HG03159 (cell line): Measurements from ENCODE around the gene PPIL4.
"Not testable (repeated sequence)": the region's sequence is repeated elsewhere in the genome, so short reads cannot be mapped to it uniquely, and the experiment has no call there.

Experiments
- ATAC-seq: cut with Tn5 transposase; IDR thresholded peaks from one replicate; pipeline ENCODE4 v1.9.1; 2021; ENCODE audit warnings: mild to moderate bottlenecking, moderate library complexity; ENCODE audit not compliant: unreplicated experiment

The PPIL4 gene

DNA sequence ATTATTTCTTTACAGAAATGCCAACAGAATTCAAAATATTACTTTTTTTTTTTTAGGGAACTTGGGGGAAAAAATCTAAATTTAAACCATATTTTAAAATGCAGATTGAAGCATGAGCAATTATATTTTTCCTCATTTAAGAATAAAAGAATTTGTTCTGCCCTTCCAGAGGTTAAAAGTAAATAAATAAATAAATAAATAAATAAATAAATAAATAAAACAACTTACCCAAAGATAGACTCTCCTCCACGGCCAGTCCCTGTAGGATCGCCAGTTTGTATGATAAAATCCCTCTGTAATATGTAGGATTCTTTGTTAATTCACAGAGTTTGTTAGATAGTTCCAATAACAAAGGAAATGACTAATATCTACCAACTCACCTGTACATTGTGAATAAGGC is 4.7 kb downstream of the PPIL4 start:
- ATAC-seq, result no peak

DNA sequence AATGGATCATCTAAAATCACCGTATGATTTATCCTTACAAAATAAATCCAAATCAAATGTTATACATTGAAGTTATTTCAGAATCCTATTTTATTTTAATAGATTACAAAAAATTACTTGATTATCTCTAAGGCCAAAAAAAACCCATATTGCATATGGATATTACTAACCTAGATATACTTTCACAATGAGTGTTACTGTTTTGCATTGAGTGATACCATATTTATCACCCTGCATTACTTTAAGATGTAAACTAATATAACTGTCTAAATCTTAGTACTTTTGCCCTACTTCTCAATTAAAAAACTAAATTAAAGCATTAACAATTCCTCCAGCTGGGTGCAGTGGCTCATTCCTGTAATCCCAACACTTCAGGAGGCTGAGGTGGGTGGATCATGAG is 11.1 kb downstream of the PPIL4 start:
- ATAC-seq, result no peak

GRCh38 chr6:149529650-149530049 is 16.2 kb downstream of the PPIL4 start:
- no peak for ATAC-seq

DNA sequence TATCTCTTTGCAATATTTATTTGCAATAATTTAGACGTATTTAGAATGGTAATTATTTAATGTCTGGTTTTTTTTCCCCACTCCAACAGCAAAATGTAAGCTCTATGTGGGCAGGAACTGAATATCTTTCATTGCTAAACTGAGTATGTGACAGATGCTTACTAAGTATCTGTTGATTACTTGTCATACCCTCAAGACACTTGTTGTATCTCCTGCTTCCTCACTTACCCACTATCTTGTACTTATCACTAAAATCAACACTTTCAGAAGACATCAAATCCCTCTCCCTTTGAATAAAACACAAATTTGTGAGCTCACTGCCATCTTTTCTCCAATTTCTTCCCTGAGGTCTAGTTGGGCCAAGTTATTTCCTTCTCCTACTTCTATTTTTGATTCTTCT is 30.3 kb downstream of the PPIL4 start:
- ATAC-seq, result no peak

- no peak for ATAC-seq
Measured at GRCh38 chr6:149513915-149514314, 31.9 kb downstream of the PPIL4 start.

DNA sequence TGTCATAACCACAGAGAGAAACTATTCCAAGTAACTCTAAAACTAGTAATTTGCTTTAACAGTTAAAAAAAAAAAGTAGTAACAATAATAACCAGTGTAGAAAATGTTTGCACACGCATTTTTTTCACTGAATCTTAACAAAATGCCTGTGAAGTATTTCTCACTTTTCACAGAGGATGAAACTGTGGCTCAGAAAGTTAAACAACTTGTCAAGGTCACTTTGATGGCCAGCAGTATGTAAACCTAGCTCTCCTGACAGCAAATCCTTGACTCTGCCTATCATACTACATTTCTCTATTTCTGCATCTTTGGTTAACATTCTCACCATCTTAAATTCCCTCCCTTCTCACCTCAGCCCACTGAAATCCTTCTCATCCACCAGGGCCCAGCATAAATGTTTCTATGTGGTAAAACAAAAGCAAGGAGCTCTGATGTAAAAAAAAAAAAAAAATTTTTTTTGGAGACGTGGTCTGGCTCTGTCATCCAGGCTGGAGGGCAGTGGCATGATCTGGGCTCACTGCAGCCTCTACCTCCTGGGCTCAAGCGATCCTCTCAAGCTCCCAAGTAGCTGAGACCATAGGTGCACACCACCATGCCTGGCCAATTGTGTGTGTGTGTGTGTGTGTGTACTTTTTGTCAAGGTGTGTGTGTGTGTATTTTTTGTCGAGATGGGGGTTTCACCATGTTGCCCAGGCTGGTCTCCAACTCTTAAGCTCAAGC is 34.9 kb downstream of the PPIL4 start:
- ATAC-seq, result no peak

DNA sequence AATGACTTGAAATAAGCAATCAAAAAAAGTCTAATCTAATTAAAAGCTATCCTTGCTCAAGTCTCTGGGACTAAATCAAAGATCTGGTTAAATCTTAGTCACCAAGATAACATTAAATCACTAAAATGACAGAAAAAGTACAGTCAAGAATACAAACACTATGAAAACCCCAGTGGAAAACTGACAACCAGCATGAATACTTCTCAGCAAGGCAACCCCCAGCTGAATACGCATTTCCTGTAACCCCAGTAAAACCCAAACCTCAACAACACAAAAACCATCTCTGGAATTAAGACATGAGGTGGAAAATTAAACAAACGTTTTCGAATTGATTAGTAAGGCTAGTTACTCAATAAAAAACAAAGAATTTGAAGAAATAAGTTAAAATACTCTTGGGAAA is 37.4 kb downstream of the PPIL4 start:
- no peak for ATAC-seq

DNA sequence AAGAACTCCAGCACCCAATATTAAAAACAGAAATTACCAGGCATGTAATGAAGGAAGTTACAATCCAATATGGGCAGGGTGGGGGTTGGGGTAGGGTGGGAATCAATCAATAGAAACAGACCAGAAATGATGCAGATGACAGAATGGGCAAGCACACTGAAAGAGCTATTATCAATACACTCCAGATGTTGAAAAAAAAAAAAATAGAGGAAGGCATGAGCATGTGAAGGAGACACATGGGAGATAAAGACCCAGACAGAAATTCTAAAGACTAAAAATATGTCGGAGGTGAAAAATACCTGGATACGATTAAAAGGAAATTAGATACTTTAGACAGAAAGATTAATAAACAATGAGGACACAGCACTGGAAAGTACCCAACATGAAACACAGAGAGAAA is 42.0 kb downstream of the PPIL4 start:
- ATAC-seq, result no peak

DNA sequence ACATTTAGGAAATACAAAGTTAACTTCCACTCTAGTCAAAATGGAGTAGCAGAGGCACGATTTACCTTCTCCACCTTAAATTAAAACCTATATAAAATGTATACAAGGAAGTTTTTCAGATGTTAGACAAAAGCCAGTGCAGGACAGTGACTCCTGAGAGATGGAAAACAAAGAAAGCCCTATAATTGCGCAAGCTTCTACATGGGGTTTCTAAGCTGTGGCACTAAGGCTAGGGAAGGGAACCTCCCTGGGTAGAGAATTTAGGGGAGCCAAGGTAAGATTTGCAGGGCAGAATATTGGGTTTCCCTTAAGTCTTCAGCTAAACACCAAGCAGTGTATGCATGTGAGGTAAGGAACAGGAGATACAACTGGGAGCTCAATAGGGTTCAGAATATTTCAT is 42.6 kb downstream of the PPIL4 start:
- ATAC-seq, result no peak

DNA sequence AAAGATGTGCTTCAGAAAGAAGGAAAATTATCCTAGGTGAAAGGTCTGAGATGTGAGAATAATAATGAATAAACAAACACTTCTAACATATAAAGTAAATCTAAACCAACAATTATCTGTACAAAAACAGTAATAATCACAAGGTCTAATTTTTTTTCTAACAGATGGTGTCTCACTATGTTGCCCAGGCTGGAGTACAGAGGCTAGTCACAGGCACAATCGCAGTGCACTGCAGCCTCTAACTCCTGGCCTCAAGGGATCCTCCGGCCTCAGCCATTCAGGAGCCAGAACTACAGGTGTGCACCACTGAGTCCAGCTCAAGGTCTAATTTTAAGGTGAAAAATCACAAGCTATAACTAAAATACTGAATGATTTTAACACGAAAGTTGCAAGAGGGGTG is 44.1 kb downstream of the PPIL4 start:
- no peak for ATAC-seq

- no peak for ATAC-seq
Measured at GRCh38 chr6:149501201-149501600, 44.6 kb downstream of the PPIL4 start.

- ATAC-seq, result no peak
Measured at GRCh38 chr6:149500096-149500495, 45.7 kb downstream of the PPIL4 start.

GRCh38 chr6:149499066-149499465 is 46.8 kb downstream of the PPIL4 start:
- ATAC-seq, result no peak

- ATAC-seq, result no peak
Measured at GRCh38 chr6:149497365-149497764, 48.5 kb downstream of the PPIL4 start.

GRCh38 chr6:149496597-149496996 is 49.2 kb downstream of the PPIL4 start:
- ATAC-seq, result not testable (repeated sequence)

DNA sequence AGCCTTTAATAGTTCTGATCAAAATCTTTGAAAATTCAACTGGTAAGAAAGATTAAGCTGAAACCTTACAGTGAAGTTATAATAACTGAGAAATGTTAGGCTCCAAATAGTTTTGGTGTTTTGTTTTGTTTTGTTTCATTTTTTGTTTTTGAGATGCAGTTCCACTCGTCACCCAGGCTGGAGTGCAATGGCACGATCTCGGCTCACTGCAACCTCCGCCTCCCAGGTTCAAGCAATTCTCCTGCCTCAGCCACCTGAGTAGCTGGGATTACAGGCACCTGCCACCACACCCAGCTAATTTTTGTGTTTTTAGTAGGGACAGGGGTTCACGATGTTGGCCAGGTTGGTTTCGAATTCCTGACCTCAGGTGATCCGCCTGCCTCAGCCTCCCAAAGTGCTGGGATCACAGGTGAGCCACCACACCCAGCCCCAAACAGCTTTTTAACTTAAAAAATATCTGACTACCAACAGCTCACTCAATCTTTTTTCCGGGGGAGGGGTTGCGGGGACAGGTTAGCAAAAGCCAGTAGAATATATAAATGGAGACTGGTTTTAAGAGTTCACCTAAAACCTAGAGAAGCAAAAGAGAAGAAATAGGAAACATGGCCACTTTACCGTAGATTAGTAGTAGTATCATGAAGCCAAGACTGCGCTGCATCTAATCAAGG is 50.4 kb downstream of the PPIL4 start:
- ATAC-seq, result not testable (repeated sequence)

DNA sequence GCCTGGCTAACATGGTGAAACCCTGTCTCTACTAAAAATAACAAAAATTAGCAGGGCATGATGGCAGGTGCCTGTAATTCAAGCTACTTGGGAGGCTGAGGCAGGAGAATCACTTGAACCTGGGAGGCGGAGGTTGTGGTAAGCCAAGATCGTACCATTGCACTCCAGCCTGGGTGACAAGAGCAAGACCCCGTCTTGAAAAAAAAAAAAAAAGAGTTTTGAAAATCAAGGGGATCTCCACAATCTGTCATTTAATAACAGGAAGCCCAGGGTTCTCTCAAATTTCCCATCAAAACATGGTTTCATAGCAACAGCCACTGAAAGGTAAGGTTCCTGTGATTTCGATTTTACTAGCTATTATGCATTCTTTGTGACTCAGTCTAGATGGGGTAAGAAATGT is 51.0 kb downstream of the PPIL4 start:
- peak; percentile 79 for ATAC-seq

DNA sequence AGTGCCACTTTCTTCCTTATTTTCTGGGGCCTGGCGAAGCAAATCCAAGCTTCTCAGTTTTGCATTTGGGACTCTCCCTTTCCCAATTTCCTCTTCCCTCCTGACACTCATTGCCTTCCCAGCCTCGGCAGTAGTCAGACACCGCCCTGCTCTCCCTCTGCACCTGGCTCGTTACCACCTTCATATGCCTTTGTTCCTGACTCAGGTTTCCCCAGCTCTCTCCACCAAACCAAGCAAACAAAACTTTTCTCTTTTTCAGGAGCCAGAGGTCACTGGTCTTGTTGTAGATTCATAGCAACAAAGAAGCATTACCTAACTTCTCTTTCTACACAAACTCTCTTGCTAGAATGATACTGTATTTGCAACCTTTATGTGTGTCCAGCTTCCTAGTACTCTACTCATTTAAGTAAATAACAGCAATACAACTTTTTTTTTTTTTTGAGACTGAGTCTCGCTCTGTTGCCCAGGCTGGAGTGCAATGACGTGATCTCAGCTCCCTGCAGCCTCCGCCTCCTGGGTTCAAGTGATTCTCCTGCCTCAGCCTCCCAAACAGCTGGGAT is 52.0 kb downstream of the PPIL4 start:
- ATAC-seq, result no peak

DNA sequence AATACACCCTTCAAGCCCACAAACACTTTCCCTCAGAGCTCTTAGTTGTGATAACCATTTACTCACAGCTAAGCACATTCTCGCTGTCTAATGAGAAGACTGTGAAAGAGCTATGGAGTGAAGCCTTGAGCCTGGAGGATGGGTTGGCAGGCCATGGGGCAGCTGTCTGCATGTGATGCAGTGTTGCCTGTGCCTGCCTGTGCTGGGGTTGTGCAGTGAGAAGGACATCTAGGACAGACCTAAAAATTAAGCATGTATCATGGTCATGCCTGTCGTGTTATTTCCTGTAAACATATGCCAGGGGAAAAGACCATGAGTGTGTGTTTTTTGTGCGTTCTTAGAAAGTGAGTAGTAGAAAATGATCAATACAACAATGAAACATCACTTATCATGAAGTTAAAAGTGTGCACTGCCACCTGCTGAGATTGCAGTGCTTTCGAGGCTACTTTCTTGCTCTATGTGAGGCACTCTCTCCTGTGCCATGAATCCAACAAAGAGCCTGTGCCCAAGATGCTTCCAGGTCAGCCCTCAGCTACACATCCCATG is 53.0 kb downstream of the PPIL4 start:
- no peak for ATAC-seq

GRCh38 chr6:149489967-149490366 is 55.9 kb downstream of the PPIL4 start:
- ATAC-seq, result no peak

DNA sequence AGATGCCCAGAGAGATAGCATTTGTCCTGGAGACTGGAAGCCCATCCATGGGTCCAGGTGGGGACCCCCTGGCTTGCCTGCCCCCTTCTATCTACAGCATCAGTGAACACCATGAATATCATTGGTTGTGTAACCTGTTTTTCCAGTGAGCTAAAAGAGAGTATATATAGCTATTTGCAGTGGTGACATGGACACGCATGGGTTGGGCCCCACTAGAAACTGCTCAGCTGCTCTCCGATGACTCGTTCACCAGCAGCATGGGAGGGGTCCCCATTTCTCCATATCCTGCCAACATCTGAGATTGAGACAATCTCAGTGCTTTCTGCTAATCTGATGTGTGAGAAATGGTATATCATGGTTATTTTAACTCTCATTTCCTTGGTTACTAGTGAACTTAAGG is 57.0 kb downstream of the PPIL4 start:
- ATAC-seq, result no peak

DNA sequence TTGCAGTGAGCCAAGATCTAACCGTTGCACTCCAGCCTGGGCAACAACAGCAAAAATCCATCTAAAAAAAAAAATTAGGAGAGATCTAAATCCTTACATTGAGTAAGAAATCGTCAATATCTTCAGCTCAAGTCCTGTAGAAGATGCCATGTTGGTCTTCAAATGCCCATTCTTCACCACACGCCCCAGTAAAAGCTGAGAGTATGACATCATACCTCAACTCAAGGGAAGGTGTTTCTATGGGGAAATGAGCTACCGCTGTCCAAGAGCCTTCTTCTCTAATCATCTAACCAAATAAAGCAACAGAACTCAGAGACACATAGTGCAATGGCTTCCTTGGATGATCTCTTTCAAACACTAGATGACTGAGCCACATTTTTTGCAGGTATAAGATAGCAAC is 58.5 kb downstream of the PPIL4 start:
- ATAC-seq, result no peak
